HCT116 (cell line): ENCODE results near the gene SPOCK3. TPM values are rescaled to one million over a fixed set of nuclear protein-coding genes. Genes with fewer than 3 reads are reported as not detected.

Experiments
- ATAC-seq: fragments of 200-7000 bp; cut with Tn5 transposase; 2 replicates; pipeline ENCODE4 v1.9.1; 2020; ENCODE audit warnings: mild to moderate bottlenecking, moderate library complexity
- BruUV-seq: library from RNA; stranded (reverse); fragments of 400-500 nt; replicated peaks from 2 replicates; lab custom pipeline; 2021; lab: Mats Ljungman, UMichigan
- CTCF ChIA-PET: fragments of 300-600 bp; sonication (Branson Sonifier 250); formaldehyde crosslinking; loops from one replicate; lab custom pipeline; 2021; ENCODE audit warnings: antibody characterized with exemption; lab: Charles Lee
- POLR2A ChIA-PET: fragments of 300-600, 350-600 bp; sonication (Branson Sonifier 250); formaldehyde crosslinking; loops from one replicate; lab custom pipeline; 2021; ENCODE audit warnings: antibody characterized with exemption; lab: Charles Lee
- RAD21 ChIA-PET, 2 experiments: fragments of 300-600 bp; sonication (Branson Sonifier 250); formaldehyde crosslinking; loops; one replicate each; lab custom pipeline; 2023; ENCODE audit warnings: low total read pairs in 2 of 2; ENCODE audit not compliant: uncharacterized antibody in 2 of 2, unreplicated experiment in 2 of 2, low non-redundant PET in 1 of 2; lab: Charles Lee
- DNase-seq: peaks from one replicate; pipeline ENCODE4 v3.0.0-alpha.2; 2010; ENCODE audit warnings: low read depth, low spot score
- H2AFZ ChIP-seq: fragments of 200-600 bp; shearing (Covaris generic), sonication (generic); 2 replicates; pipeline ENCODE4 v1.6.1; 2017; ENCODE audit warnings: low read depth, mixed run types, mixed read lengths, antibody characterized with exemption, low read length; ENCODE audit not compliant: poor library complexity, severe bottlenecking
- H3K27ac ChIP-seq: 2 replicates; pipeline ENCODE4 v1.5.1; 2012; ENCODE audit warnings: low read depth, low read length
- H3K27me3 ChIP-seq: fragments of 200-600 bp; sonication (generic); 2 replicates; pipeline ENCODE4 v1.6.1; 2016; ENCODE audit warnings: mixed run types, low read length, mixed read lengths; ENCODE audit not compliant: insufficient read depth
- H3K36me3 ChIP-seq, 2 experiments: fragments of 200-500 bp in 1 of 2; fragments of 200-600 bp in 1 of 2; sonication (Bioruptor generic) in 1 of 2; sonication (generic) in 1 of 2; 2 replicates each; pipeline versions ENCODE4 v1.5.1 to v1.6.1; 2014 to 2016; ENCODE audit warnings: low read length in 2 of 2, inconsistent platforms in 1 of 2, mixed read lengths in 1 of 2, mixed run types in 1 of 2; ENCODE audit not compliant: insufficient read depth in 2 of 2, control insufficient read depth in 1 of 2
- H3K4me1 ChIP-seq, 2 experiments: fragments of 200-600 bp in 1 of 2; sonication (generic) in 1 of 2; 2 replicates each; pipeline versions ENCODE4 v1.5.1 to v1.6.1; 2012 to 2017; ENCODE audit warnings: low read length in 2 of 2, inconsistent platforms in 1 of 2, mild to moderate bottlenecking in 1 of 2, mixed read lengths in 1 of 2, mixed run types in 1 of 2, moderate library complexity in 1 of 2; ENCODE audit not compliant: insufficient read depth in 2 of 2, control insufficient read depth in 1 of 2
- H3K4me2 ChIP-seq: fragments of 200-600 bp; sonication (generic); 2 replicates; pipeline ENCODE4 v1.6.1; 2017; ENCODE audit warnings: mixed run types, low read length, mixed read lengths
- H3K4me3 ChIP-seq, 2 experiments: fragments of 200-600 bp in 1 of 2; sonication (generic) in 1 of 2; replicated peaks in 1 of 2; 2 replicates each; pipeline ENCODE4 v1.5.1; 2011 to 2016; ENCODE audit warnings: low read length in 2 of 2, control low read depth in 1 of 2, low read depth in 1 of 2, mild to moderate bottlenecking in 1 of 2, mixed read lengths in 1 of 2, mixed run types in 1 of 2
- H3K79me2 ChIP-seq: fragments of 200-600 bp; sonication (generic); 2 replicates; pipeline ENCODE4 v1.6.1; 2017; ENCODE audit warnings: mild to moderate bottlenecking, mixed run types, low read length, moderate library complexity, mixed read lengths; ENCODE audit not compliant: insufficient read depth
- H3K9ac ChIP-seq: fragments of 200-600 bp; sonication (generic); 2 replicates; pipeline ENCODE4 v1.6.1; 2016; ENCODE audit warnings: low read length, mixed read lengths
- H3K9me2 ChIP-seq: fragments of 200-600 bp; sonication (generic), shearing (Covaris generic); 2 replicates; pipeline ENCODE4 v1.6.1; 2017; ENCODE audit warnings: mixed run types, mild to moderate bottlenecking, moderate library complexity; ENCODE audit not compliant: insufficient read depth
- H3K9me3 ChIP-seq, 2 experiments: fragments of 200-500 bp in 1 of 2; fragments of 200-600 bp in 1 of 2; sonication (Bioruptor generic) in 1 of 2; sonication (generic) in 1 of 2; 2 replicates each; pipeline ENCODE4 v1.6.1; 2014 to 2017; ENCODE audit warnings: low read length in 2 of 2, mixed read lengths in 2 of 2, inconsistent platforms in 1 of 2, low read depth in 1 of 2, mild to moderate bottlenecking in 1 of 2, mixed run types in 1 of 2, moderate library complexity in 1 of 2; ENCODE audit not compliant: control insufficient read depth in 1 of 2, insufficient read depth in 1 of 2
- H4K20me1 ChIP-seq: fragments of 200-600 bp; sonication (generic), shearing (Covaris generic); 2 replicates; pipeline ENCODE4 v1.6.1; 2017; ENCODE audit warnings: mixed run types, mild to moderate bottlenecking, moderate library complexity; ENCODE audit not compliant: insufficient read depth
- ATF3 ChIP-seq: IDR thresholded peaks from 2 replicates; pipeline ENCODE4 v1.6.1; 2012
- CBX3 ChIP-seq: IDR thresholded peaks from 2 replicates; pipeline ENCODE4 v1.6.1; 2012; ENCODE audit warnings: low read depth
- CEBPB ChIP-seq: IDR thresholded peaks from 2 replicates; pipeline ENCODE4 v1.6.1; 2012; ENCODE audit warnings: low read depth
- ELF1 ChIP-seq: IDR thresholded peaks from 2 replicates; pipeline ENCODE4 v1.6.1; 2012; ENCODE audit warnings: low read depth, borderline replicate concordance
- EZH2 ChIP-seq: fragments of 200-600 bp; sonication (generic); IDR thresholded peaks from 2 replicates; pipeline ENCODE4 v1.6.1; 2017; ENCODE audit warnings: antibody characterized with exemption, mixed run types
- EZH2phosphoT487 ChIP-seq: fragments of 200-600 bp; IDR thresholded peaks from 2 replicates; pipeline ENCODE4 v1.6.1; 2018; ENCODE audit warnings: antibody characterized with exemption, borderline replicate concordance
- JUND ChIP-seq: IDR thresholded peaks from 2 replicates; pipeline ENCODE4 v1.6.1; 2012
- POLR2A ChIP-seq: IDR thresholded peaks from 2 replicates; pipeline ENCODE4 v1.7.0; 2011; ENCODE audit warnings: borderline replicate concordance; ENCODE audit not compliant: insufficient read depth, insufficient read length; ENCODE audit errors: extremely low read depth
- POLR2AphosphoS5 ChIP-seq: IDR thresholded peaks from 2 replicates; pipeline ENCODE4 v1.6.1; 2011; ENCODE audit warnings: mild to moderate bottlenecking, low read depth, low read length, moderate library complexity
- SP1 ChIP-seq: IDR thresholded peaks from 2 replicates; pipeline ENCODE4 v1.6.1; 2012; ENCODE audit warnings: low read depth
- TCF7L2 ChIP-seq: IDR thresholded peaks from 2 replicates; pipeline ENCODE4 v1.7.0; 2011; ENCODE audit warnings: borderline replicate concordance, inconsistent platforms; ENCODE audit not compliant: insufficient read depth, insufficient read length; ENCODE audit errors: extremely low read depth
- YY1 ChIP-seq: IDR thresholded peaks from 2 replicates; pipeline ENCODE4 v1.6.1; 2011; ENCODE audit warnings: low read length, low read depth, moderate library complexity, mild to moderate bottlenecking; ENCODE audit not compliant: insufficient replicate concordance; ENCODE audit errors: extremely low read depth
- ZBTB33 ChIP-seq: IDR thresholded peaks from 2 replicates; pipeline ENCODE4 v1.6.1; 2011; ENCODE audit warnings: mild to moderate bottlenecking, low read length, moderate library complexity; ENCODE audit not compliant: insufficient replicate concordance; ENCODE audit errors: extremely low read depth
- ZFX ChIP-seq: fragments of 450-650 bp; IDR thresholded peaks from 2 replicates; pipeline ENCODE4 v1.6.1; 2017
- ZNF274 ChIP-seq: fragments of 200-500 bp; sonication (Bioruptor generic); IDR thresholded peaks from 2 replicates; pipeline ENCODE4 v1.6.1; 2014; ENCODE audit warnings: mild to moderate bottlenecking, low read depth, low read length, inconsistent platforms
- intact Hi-C: fragments of 100-400 bp; cut with micrococcal nuclease; formaldehyde crosslinking; loops from 2 replicates; pipeline ENCODE4 v1.10.0; 2022
- total RNA-seq: library from RNA; stranded (reverse); gene quantifications from one replicate; pipeline ENCODE4 v1.2.1, GENCODE V29; 2021; ENCODE audit not compliant: unreplicated experiment

Gene SPOCK3
- total RNA-seq, 1 experiment from 2014 or later = 1.7 TPM

GRCh38 chr4:167176723-167177367, 57.4 kb downstream of the SPOCK3 start:
- BruUV-seq = no TSS peak
- ChIA-PET CTCF (no interaction called here), RAD21 (no interaction called here), POLR2A (no interaction called here)
- Histone ChIP-seq H3K9me3 (no peaks in the 10 kb centered on the region), H3K4me2 (no peak overlapping the region), H3K36me3 (no peaks in the 10 kb centered on the region), H3K27ac (no peak overlapping the region), H3K4me3 (no peak overlapping the region), H3K9me2 (no peaks in the 10 kb centered on the region), H4K20me1 (no peaks in the 10 kb centered on the region), H3K27me3 (no peaks in the 10 kb centered on the region), H2AFZ (no peak overlapping the region), H3K4me1 (no peaks in the 10 kb centered on the region), H3K79me2 (no peaks in the 10 kb centered on the region), H3K9ac (no peak overlapping the region)
- intact Hi-C loops = no loop called here
- no peak for DNase-seq
- TF ChIP-seq ZFX (no peak), ZNF274 (no peak), CEBPB (no peak), EZH2phosphoT487 (no peak), EZH2 (no peak), ATF3 (no peak), ELF1 (no peak), ZBTB33 (no peak), POLR2AphosphoS5 (no peak), CBX3 (no peak), JUND (no peak), YY1 (no peak), POLR2A (no peak), TCF7L2 (no peak), SP1 (no peak)
- ATAC-seq = no peak
